ENCODE results near the gene FAM9B. TPM values are rescaled to one million over a fixed set of nuclear protein-coding genes. Genes with fewer than 3 reads are reported as not detected.
A peak's percentile ranks its signal among the peaks of the same experiment; 100 is the strongest.

FAM9B gene
- not detected for polyA plus RNA-seq (2013, experiment 1 of 2)
- polyA plus RNA-seq (2013, experiment 2 of 2): 0.05 TPM

GRCh38 chrX:9033989-9034388 is at the start of gene FAM9B:
Gene FAM9B, minus strand, starts transcription at chrX:9034127. Its CDS starts 1,141 bp downstream, at chrX:9032986.
- H3K4ac ChIP-seq (ENCODE audit: low read depth in 1 of 2, low read length in 2 of 2): no peak within 1 kb of the TSS
- no peak within 1 kb of the TSS for H3K4me2 ChIP-seq (ENCODE audit: low read length, poor library complexity, severe bottlenecking)
- H3K23ac ChIP-seq (ENCODE audit: low read length in 2 of 2): no peak within 1 kb of the TSS
- WGBS: 98% methylated on average over 11 of the region's 11 CpGs
- no peak within 1 kb of the TSS for H3K9ac ChIP-seq (ENCODE audit: low read length)
- H4K91ac ChIP-seq (ENCODE audit: low read length): no peak within 1 kb of the TSS
- no peaks in the 10 kb centered on the region for H3K36me3 ChIP-seq (ENCODE audit: control insufficient read depth in 1 of 2, insufficient read depth in 2 of 2, low read depth in 1 of 2, low read length in 2 of 2)
- H3K9me3 ChIP-seq (ENCODE audit: control insufficient read depth, low read length): no peaks in the 10 kb centered on the region
- H3K4me1 ChIP-seq (ENCODE audit: control insufficient read depth, insufficient read depth, low read depth, low read length): no peaks in the 10 kb centered on the region
- H4K8ac ChIP-seq (ENCODE audit: low read length): no peak within 1 kb of the TSS
- H3K14ac ChIP-seq (ENCODE audit: low read length in 2 of 2): no peak within 1 kb of the TSS
- no peak within 1 kb of the TSS for H2BK15ac ChIP-seq (ENCODE audit: low read depth, poor library complexity, severe bottlenecking)
- no peak within 1 kb of the TSS for H2BK12ac ChIP-seq (ENCODE audit: low read length in 2 of 2)
- no peak within 1 kb of the TSS for H2AK5ac ChIP-seq (ENCODE audit: low read length, severe bottlenecking)
- no peak within 1 kb of the TSS for H3K27ac ChIP-seq (ENCODE audit: low read length, poor library complexity, severe bottlenecking)
- H3K79me1 ChIP-seq (replicated peaks; ENCODE audit: low read length, poor library complexity, severe bottlenecking): no peaks in the 10 kb centered on the region
- no peak within 1 kb of the TSS for H2BK5ac ChIP-seq (ENCODE audit: low read depth, low read length, poor library complexity, severe bottlenecking)
- H2BK120ac ChIP-seq (ENCODE audit: low read depth, low read length): no peak within 1 kb of the TSS
- no peak for DNase-seq
- no peak within 1 kb of the TSS for H2AFZ ChIP-seq (ENCODE audit: low read depth, low read length)
- no peak within 1 kb of the TSS for H3K18ac ChIP-seq (ENCODE audit: low read depth in 1 of 2, low read length in 2 of 2)
- H3K27me3 ChIP-seq (ENCODE audit: control insufficient read depth in 1 of 2, insufficient read depth in 1 of 2, low read length in 2 of 2): no peaks in the 10 kb centered on the region
- H3K4me3 ChIP-seq (ENCODE audit: insufficient read depth in 1 of 2, low read depth in 1 of 2, low read length in 2 of 2): no peak within 1 kb of the TSS

- Histone ChIP-seq H2AK5ac (ENCODE audit: low read length, severe bottlenecking) (no peak overlapping the region), H3K4me1 (ENCODE audit: control insufficient read depth, insufficient read depth, low read depth, low read length) (no peaks in the 10 kb centered on the region), H3K27me3 (ENCODE audit: control insufficient read depth in 1 of 2, insufficient read depth in 1 of 2, low read length in 2 of 2) (no peaks in the 10 kb centered on the region), H3K9me3 (ENCODE audit: control insufficient read depth, low read length) (peaks cover 15% of the 10 kb centered on the region), H3K4me3 (ENCODE audit: insufficient read depth in 1 of 2, low read depth in 1 of 2, low read length in 2 of 2) (no peak overlapping the region), H3K27ac (ENCODE audit: low read length, poor library complexity, severe bottlenecking) (no peak overlapping the region), H2BK15ac (ENCODE audit: low read depth, poor library complexity, severe bottlenecking) (no peak overlapping the region), H4K91ac (ENCODE audit: low read length) (no peak overlapping the region), H2BK5ac (ENCODE audit: low read depth, low read length, poor library complexity, severe bottlenecking) (no peak overlapping the region), H3K4me2 (ENCODE audit: low read length, poor library complexity, severe bottlenecking) (no peak overlapping the region), H3K79me1 (replicated peaks; ENCODE audit: low read length, poor library complexity, severe bottlenecking) (no peaks in the 10 kb centered on the region), H2BK120ac (ENCODE audit: low read depth, low read length) (no peak overlapping the region), H4K8ac (ENCODE audit: low read length) (no peak overlapping the region), H2BK12ac (ENCODE audit: low read length in 2 of 2) (no peak overlapping the region), H3K14ac (ENCODE audit: low read length in 2 of 2) (no peak overlapping the region), H3K18ac (ENCODE audit: low read depth in 1 of 2, low read length in 2 of 2) (no peak overlapping the region), H2AFZ (ENCODE audit: low read depth, low read length) (no peak overlapping the region), H3K36me3 (ENCODE audit: control insufficient read depth in 1 of 2, insufficient read depth in 2 of 2, low read depth in 1 of 2, low read length in 2 of 2) (no peaks in the 10 kb centered on the region), H3K23ac (ENCODE audit: low read length in 2 of 2) (no peak overlapping the region), H3K4ac (ENCODE audit: low read depth in 1 of 2, low read length in 2 of 2) (no peak overlapping the region), H3K9ac (ENCODE audit: low read length) (no peak overlapping the region)
- 100% methylated on average over 2 of the region's 2 CpGs for WGBS
- DNase-seq: no peak
Measured at GRCh38 chrX:9081271-9081670, 47.3 kb upstream of the FAM9B start.

GRCh38 chrX:9074326-9074725 is 40.4 kb upstream of the FAM9B start:
- no peaks in the 10 kb centered on the region for H3K79me1 ChIP-seq (replicated peaks; ENCODE audit: low read length, poor library complexity, severe bottlenecking)
- H2AK5ac ChIP-seq (ENCODE audit: low read length, severe bottlenecking): no peak overlapping the region
- H2BK12ac ChIP-seq (ENCODE audit: low read length in 2 of 2): no peak overlapping the region
- 92% methylated on average over 3 of the region's 5 CpGs for WGBS
- DNase-seq: no peak
- H3K14ac ChIP-seq (ENCODE audit: low read length in 2 of 2): no peak overlapping the region
- no peak overlapping the region for H3K27ac ChIP-seq (ENCODE audit: low read length, poor library complexity, severe bottlenecking)
- no peak overlapping the region for H3K18ac ChIP-seq (ENCODE audit: low read depth in 1 of 2, low read length in 2 of 2)
- H3K4me2 ChIP-seq (ENCODE audit: low read length, poor library complexity, severe bottlenecking): no peak overlapping the region
- H4K91ac ChIP-seq (ENCODE audit: low read length): no peak overlapping the region
- no peak overlapping the region for H3K9ac ChIP-seq (ENCODE audit: low read length)
- H3K9me3 ChIP-seq (ENCODE audit: control insufficient read depth, low read length): peaks cover 2% of the 10 kb centered on the region
- H2AFZ ChIP-seq (ENCODE audit: low read depth, low read length): no peak overlapping the region
- H2BK120ac ChIP-seq (ENCODE audit: low read depth, low read length): no peak overlapping the region
- H2BK5ac ChIP-seq (ENCODE audit: low read depth, low read length, poor library complexity, severe bottlenecking): no peak overlapping the region
- no peaks in the 10 kb centered on the region for H3K4me1 ChIP-seq (ENCODE audit: control insufficient read depth, insufficient read depth, low read depth, low read length)
- no peak overlapping the region for H4K8ac ChIP-seq (ENCODE audit: low read length)
- no peak overlapping the region for H3K4me3 ChIP-seq (ENCODE audit: insufficient read depth in 1 of 2, low read depth in 1 of 2, low read length in 2 of 2)
- no peak overlapping the region for H3K4ac ChIP-seq (ENCODE audit: low read depth in 1 of 2, low read length in 2 of 2)
- no peak overlapping the region for H2BK15ac ChIP-seq (ENCODE audit: low read depth, poor library complexity, severe bottlenecking)
- no peaks in the 10 kb centered on the region for H3K27me3 ChIP-seq (ENCODE audit: control insufficient read depth in 1 of 2, insufficient read depth in 1 of 2, low read length in 2 of 2)
- H3K23ac ChIP-seq (ENCODE audit: low read length in 2 of 2): no peak overlapping the region
- H3K36me3 ChIP-seq (ENCODE audit: control insufficient read depth in 1 of 2, insufficient read depth in 2 of 2, low read depth in 1 of 2, low read length in 2 of 2): no peaks in the 10 kb centered on the region

GRCh38 chrX:9072281-9072680 is 38.4 kb upstream of the FAM9B start:
- no peak overlapping the region for H2AK5ac ChIP-seq (ENCODE audit: low read length, severe bottlenecking)
- no peaks in the 10 kb centered on the region for H3K27me3 ChIP-seq (ENCODE audit: control insufficient read depth in 1 of 2, insufficient read depth in 1 of 2, low read length in 2 of 2)
- WGBS: 100% methylated on average over 2 of the region's 5 CpGs
- H3K36me3 ChIP-seq (ENCODE audit: control insufficient read depth in 1 of 2, insufficient read depth in 2 of 2, low read depth in 1 of 2, low read length in 2 of 2): no peaks in the 10 kb centered on the region
- DNase-seq: no peak
- no peak overlapping the region for H3K27ac ChIP-seq (ENCODE audit: low read length, poor library complexity, severe bottlenecking)
- H3K4me1 ChIP-seq (ENCODE audit: control insufficient read depth, insufficient read depth, low read depth, low read length): no peaks in the 10 kb centered on the region
- no peaks in the 10 kb centered on the region for H3K9me3 ChIP-seq (ENCODE audit: control insufficient read depth, low read length)
- H3K4me2 ChIP-seq (ENCODE audit: low read length, poor library complexity, severe bottlenecking): no peak overlapping the region
- H3K4ac ChIP-seq (ENCODE audit: low read depth in 1 of 2, low read length in 2 of 2): no peak overlapping the region
- no peak overlapping the region for H4K91ac ChIP-seq (ENCODE audit: low read length)
- no peak overlapping the region for H3K23ac ChIP-seq (ENCODE audit: low read length in 2 of 2)
- no peak overlapping the region for H4K8ac ChIP-seq (ENCODE audit: low read length)
- H2AFZ ChIP-seq (ENCODE audit: low read depth, low read length): no peak overlapping the region
- H3K79me1 ChIP-seq (replicated peaks; ENCODE audit: low read length, poor library complexity, severe bottlenecking): no peaks in the 10 kb centered on the region
- H3K4me3 ChIP-seq (ENCODE audit: insufficient read depth in 1 of 2, low read depth in 1 of 2, low read length in 2 of 2): no peak overlapping the region
- H2BK12ac ChIP-seq (ENCODE audit: low read length in 2 of 2): no peak overlapping the region
- H3K18ac ChIP-seq (ENCODE audit: low read depth in 1 of 2, low read length in 2 of 2): no peak overlapping the region
- H3K14ac ChIP-seq (ENCODE audit: low read length in 2 of 2): no peak overlapping the region
- H2BK120ac ChIP-seq (ENCODE audit: low read depth, low read length): no peak overlapping the region
- H3K9ac ChIP-seq (ENCODE audit: low read length): peak overlapping the region; percentile 53
- H2BK5ac ChIP-seq (ENCODE audit: low read depth, low read length, poor library complexity, severe bottlenecking): no peak overlapping the region
- no peak overlapping the region for H2BK15ac ChIP-seq (ENCODE audit: low read depth, poor library complexity, severe bottlenecking)
